GM10248 (cell line): Measurements from ENCODE around the gene PRKCE.
A peak's percentile ranks its signal among the peaks of the same experiment; 100 is the strongest.

ENCODE experiments used
- CTCF ChIA-PET: fragments of 300-600 bp; sonication (Branson Sonifier 250); formaldehyde crosslinking; extraction: SDS; loops from one replicate; lab custom pipeline; 2021; ENCODE audit warnings: antibody characterized with exemption; lab: Yijun Ruan, JAX
- POLR2A ChIA-PET: fragments of 350-650 bp; sonication (Branson Sonifier 250); formaldehyde crosslinking; extraction: SDS; loops from one replicate; lab custom pipeline; 2020; ENCODE audit warnings: antibody characterized with exemption; lab: Yijun Ruan, JAX
- DNase-seq: peaks from one replicate; pipeline ENCODE4 v3.0.0; 2012; ENCODE audit errors: extremely low spot score
- CTCF ChIP-seq: IDR thresholded peaks from 2 replicates; pipeline ENCODE4 v1.5.1; 2012; ENCODE audit warnings: mild to moderate bottlenecking, low read depth; ENCODE audit errors: extremely low read depth, missing control alignments, control extremely low read depth

Gene PRKCE

GRCh38 chr2:45981384-45981930 is 330.0 kb downstream of the PRKCE start:
- ChIA-PET POLR2A (no interaction called here), CTCF (interaction anchor here (5.5 kb wide), 1 partner anchor 11 kb away, joined by 27 read pairs; no protein-coding TSS in a partner anchor)

GRCh38 chr2:45982096-45982495 is 330.6 kb downstream of the PRKCE start:
- CTCF ChIA-PET, result interaction anchor here (5.5 kb wide), 1 partner anchor 11 kb away, joined by 27 read pairs; no protein-coding TSS in a partner anchor
- POLR2A ChIA-PET, result no interaction called here
- no peak for DNase-seq

More at GRCh38 chr2:45981384-45981930, 330.0 kb downstream of the PRKCE start:
- TF ChIP-seq CTCF, result no peak
- no peak for DNase-seq

GRCh38 chr2:45983213-45983612 is 331.7 kb downstream of the PRKCE start:
- CTCF ChIA-PET, result interaction anchor here (1.0 to 1.1 kb wide), 2 partner anchors 10 to 341 kb away, joined by 3 to 6 read pairs; no protein-coding TSS in a partner anchor
- POLR2A ChIA-PET, result no interaction called here
- TF ChIP-seq CTCF, result no peak
- no peak for DNase-seq

More at GRCh38 chr2:45982096-45982495, 330.6 kb downstream of the PRKCE start:
- no peak for TF ChIP-seq CTCF

- no peak for TF ChIP-seq CTCF
- DNase-seq, result no peak
- ChIA-PET POLR2A (no interaction called here), CTCF (interaction anchor here (1.0 to 2.2 kb wide), 2 partner anchors 9 to 342 kb away, joined by 3 to 7 read pairs; no protein-coding TSS in a partner anchor)
Observed at GRCh38 chr2:45984366-45984765, 332.9 kb downstream of the PRKCE start.

- no peak for TF ChIP-seq CTCF
- DNase-seq, result no peak
- ChIA-PET CTCF (interaction anchor here (2.2 kb wide), 1 partner anchor 9 kb away, joined by 7 read pairs; no protein-coding TSS in a partner anchor), POLR2A (no interaction called here)
Observed at GRCh38 chr2:45984896-45985473, 333.5 kb downstream of the PRKCE start.

- CTCF ChIA-PET, result no interaction called here
- no peak for TF ChIP-seq CTCF
- peak; percentile 31 for DNase-seq
- POLR2A ChIA-PET, result no interaction called here
Observed at GRCh38 chr2:45986509-45986908, 335.0 kb downstream of the PRKCE start.
